ENCODE results near the gene PDE4D. TPM values are rescaled to one million over a fixed set of nuclear protein-coding genes. Genes with fewer than 3 reads are reported as not detected.
"Not testable (repeated sequence)": the region's sequence is repeated elsewhere in the genome, so short reads cannot be mapped to it uniquely, and the experiment has no call there.

Gene PDE4D
- total RNA-seq, 4 donors from 2014 or later = 6.0 to 36.2 (median 10.0) TPM

DNA sequence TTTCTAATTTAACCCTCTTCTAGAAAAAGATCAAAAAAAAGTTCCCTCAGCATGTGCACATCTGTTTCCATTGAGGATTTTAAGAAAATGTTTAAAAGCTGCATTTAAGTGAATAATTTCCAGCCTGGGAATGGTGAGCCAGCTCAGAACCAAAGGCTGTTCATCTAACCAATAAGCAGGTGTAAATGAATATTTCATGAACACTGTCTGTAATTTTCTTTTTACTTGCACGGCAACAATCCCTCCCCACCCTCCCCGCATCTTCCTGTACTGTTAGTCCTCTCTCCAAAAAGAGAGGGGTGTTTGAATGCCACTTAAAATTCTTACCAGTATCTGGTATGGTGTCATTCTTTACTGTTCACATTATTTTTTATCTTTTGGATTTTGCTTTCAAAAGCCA is 425.6 kb downstream of the PDE4D start:
- Histone ChIP-seq H3K27me3 (no peaks in the 10 kb centered on the region), H3K4me3 (no peak overlapping the region), H3K9me3 (no peaks in the 10 kb centered on the region), H3K4me1 (no peaks in the 10 kb centered on the region), H3K27ac (no peak overlapping the region), H3K36me3 (no peaks in the 10 kb centered on the region)
- TF ChIP-seq, protein P1, sequence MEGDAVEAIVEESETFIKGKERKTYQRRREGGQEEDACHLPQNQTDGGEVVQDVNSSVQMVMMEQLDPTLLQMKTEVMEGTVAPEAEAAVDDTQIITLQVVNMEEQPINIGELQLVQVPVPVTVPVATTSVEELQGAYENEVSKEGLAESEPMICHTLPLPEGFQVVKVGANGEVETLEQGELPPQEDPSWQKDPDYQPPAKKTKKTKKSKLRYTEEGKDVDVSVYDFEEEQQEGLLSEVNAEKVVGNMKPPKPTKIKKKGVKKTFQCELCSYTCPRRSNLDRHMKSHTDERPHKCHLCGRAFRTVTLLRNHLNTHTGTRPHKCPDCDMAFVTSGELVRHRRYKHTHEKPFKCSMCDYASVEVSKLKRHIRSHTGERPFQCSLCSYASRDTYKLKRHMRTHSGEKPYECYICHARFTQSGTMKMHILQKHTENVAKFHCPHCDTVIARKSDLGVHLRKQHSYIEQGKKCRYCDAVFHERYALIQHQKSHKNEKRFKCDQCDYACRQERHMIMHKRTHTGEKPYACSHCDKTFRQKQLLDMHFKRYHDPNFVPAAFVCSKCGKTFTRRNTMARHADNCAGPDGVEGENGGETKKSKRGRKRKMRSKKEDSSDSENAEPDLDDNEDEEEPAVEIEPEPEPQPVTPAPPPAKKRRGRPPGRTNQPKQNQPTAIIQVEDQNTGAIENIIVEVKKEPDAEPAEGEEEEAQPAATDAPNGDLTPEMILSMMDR (IDR thresholded peaks at IDR 0.05) = no peak
- TF ChIP-seq POLR2A (IDR thresholded peaks at IDR 0.05) = no peak
- no peak for DNase-seq
- WGBS, 2 donors = 91 to 100% methylated on average over 2 of the region's 2 CpGs
- intact Hi-C loops (cut with DNase I) = no loop called here

DNA sequence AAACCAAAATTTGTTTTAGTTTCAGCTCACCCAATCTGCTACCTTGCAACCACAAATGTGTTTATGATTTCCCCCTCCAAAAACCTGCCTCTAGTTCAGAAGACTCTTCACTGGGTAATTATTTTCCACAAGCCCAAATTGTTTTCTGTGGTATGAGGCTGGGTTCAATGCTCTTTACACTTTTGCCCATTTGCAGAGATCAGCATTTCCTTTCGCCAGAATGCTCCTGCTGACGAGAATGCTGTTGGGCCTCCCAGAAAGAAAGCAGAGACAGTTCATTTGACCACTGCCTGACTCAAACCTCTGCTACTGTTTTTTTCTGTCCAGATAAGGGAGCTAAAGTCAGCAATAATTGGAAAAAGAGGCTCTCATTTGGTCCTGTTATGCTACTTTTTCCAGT is 427.3 kb downstream of the PDE4D start:
- Histone ChIP-seq H3K4me3 (no peak overlapping the region), H3K27ac (no peak overlapping the region), H3K9me3 (no peaks in the 10 kb centered on the region), H3K4me1 (no peaks in the 10 kb centered on the region), H3K36me3 (no peaks in the 10 kb centered on the region), H3K27me3 (no peaks in the 10 kb centered on the region)
- 73 to 83% methylated on average over 2 of the region's 2 CpGs for WGBS, 2 donors
- TF ChIP-seq, protein P1 (IDR thresholded peaks at IDR 0.05) = no peak
- TF ChIP-seq POLR2A (IDR thresholded peaks at IDR 0.05) = no peak
- intact Hi-C loops (cut with DNase I) = no loop called here
- DNase-seq = no peak

DNA sequence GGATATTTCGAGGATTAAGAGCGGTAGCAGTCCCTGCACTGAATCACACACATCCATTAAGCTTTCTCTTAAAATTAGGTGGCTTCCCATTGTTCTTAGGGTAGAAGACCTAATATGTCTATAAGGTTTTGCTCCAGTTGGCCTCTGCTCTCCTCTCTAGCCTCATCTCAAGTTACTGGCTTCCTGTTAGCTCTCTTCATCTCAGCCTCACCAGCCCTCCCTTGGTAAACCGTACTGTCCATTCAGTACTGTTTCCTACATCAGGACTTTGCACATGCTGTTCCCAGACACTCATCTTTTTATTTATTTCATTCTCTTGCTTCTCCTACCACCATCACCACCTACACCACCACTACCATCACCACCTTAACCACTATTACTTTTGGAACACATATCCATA is 428.6 kb downstream of the PDE4D start:
- no peak overlapping the region for H3K4me3 ChIP-seq
- no peaks in the 10 kb centered on the region for H3K4me1 ChIP-seq
- no peak overlapping the region for H3K27ac ChIP-seq
- no peaks in the 10 kb centered on the region for H3K36me3 ChIP-seq
- 96 to 97% methylated on average over 3 of the region's 3 CpGs for WGBS, 2 donors
- no peak for TF ChIP-seq POLR2A (IDR thresholded peaks at IDR 0.05)
- TF ChIP-seq, protein P1 (IDR thresholded peaks at IDR 0.05) = no peak
- intact Hi-C loops (cut with DNase I) = no loop called here
- no peaks in the 10 kb centered on the region for H3K9me3 ChIP-seq
- no peak for DNase-seq
- H3K27me3 ChIP-seq = no peaks in the 10 kb centered on the region

DNA sequence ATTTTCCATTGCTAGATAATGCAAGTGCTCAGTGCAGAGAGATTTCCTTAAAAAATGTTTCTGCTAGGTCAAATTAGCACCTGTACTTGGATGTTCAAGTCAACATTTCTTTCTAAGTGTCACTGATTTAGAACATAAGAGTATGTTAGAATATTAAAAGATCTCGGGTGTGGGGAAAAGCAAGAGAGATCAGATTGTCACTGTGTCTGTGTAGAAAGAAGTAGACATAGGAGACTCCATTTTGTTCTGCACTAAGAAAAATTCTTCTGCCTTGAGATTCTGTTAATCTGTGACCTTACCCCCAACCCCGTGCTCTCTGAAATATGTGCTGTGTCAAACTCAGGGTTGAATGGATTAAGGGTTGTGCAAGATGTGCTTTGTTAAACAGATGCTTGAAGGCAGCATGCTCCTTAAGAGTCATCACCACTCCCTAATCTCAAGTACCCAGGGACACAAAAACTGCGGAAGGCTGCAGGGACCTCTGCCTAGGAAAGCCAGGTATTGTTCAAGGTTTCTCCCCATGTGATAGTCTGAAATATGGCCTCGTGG is 429.8 kb downstream of the PDE4D start:
- not testable (repeated sequence) for H3K4me1 ChIP-seq, DNase-seq
- 72 to 80% methylated on average over 2 to 3 of the region's 4 CpGs for WGBS, 2 donors

DNA sequence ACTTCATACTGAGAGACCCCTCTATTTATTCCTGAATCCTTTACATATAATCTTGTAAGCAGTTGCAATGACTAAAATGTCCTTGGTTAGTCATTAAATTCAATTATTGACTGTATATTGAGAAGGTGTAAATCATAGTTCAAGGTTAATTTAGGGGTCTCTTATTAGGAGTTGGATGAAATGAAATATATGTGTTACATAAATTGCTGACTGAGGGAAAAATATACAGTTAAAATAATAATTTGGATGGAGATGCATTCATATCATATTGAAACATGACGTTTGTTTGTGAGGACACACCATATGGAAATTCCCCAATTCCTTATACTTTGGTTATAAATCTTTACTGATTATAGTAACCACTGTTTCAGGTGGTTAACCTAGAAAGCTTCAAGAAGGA is 430.6 kb downstream of the PDE4D start:
- no peak for DNase-seq
- WGBS, 2 donors = 83 to 85% methylated on average over 1 of the region's 1 CpG
- H3K4me3 ChIP-seq = no peak overlapping the region
- no peaks in the 10 kb centered on the region for H3K36me3 ChIP-seq
- intact Hi-C loops (cut with DNase I) = no loop called here
- H3K27ac ChIP-seq = no peak overlapping the region
- no peaks in the 10 kb centered on the region for H3K27me3 ChIP-seq
- H3K9me3 ChIP-seq = no peaks in the 10 kb centered on the region
- TF ChIP-seq, protein P1 (IDR thresholded peaks at IDR 0.05) = no peak
- TF ChIP-seq POLR2A (IDR thresholded peaks at IDR 0.05) = no peak
- H3K4me1 ChIP-seq = no peaks in the 10 kb centered on the region

More for the DNA sequence above, 429.8 kb downstream of the PDE4D start:
- H3K9me3 ChIP-seq; H3K4me3 ChIP-seq; H3K27me3 ChIP-seq; H3K27ac ChIP-seq; H3K36me3 ChIP-seq; intact Hi-C loops (cut with DNase I): not testable (repeated sequence)

Measured in esophagus squamous epithelium (tissue), 5 donors.